Lower lobe of right lung (tissue), 2 donors: ENCODE data around the gene JAZF1. TPM values are rescaled to one million over a fixed set of nuclear protein-coding genes. Genes with fewer than 3 reads are reported as not detected.

Experiments
- ATAC-seq, 2 donors: fragments of 200-7000 bp; cut with Tn5 transposase; one replicate each; pipeline ENCODE4 v1.9.1; 2020 to 2022; ENCODE audit warnings: mild to moderate bottlenecking in 2 of 2, moderate library complexity in 2 of 2
- DNase-seq: peaks from one replicate; pipeline ENCODE4 v3.0.0-alpha.2; 2020
- H3K27ac ChIP-seq: fragments of 200-600 bp; one replicate; pipeline ENCODE4 v1.8.0; 2022
- H3K27me3 ChIP-seq: fragments of 200-600 bp; one replicate; pipeline ENCODE4 v1.8.0; 2022; ENCODE audit warnings: low read depth
- H3K36me3 ChIP-seq: fragments of 200-600 bp; one replicate; pipeline ENCODE4 v1.8.0; 2022; ENCODE audit warnings: mild to moderate bottlenecking
- H3K4me1 ChIP-seq: fragments of 200-600 bp; one replicate; pipeline ENCODE4 v1.8.0; 2022
- H3K4me3 ChIP-seq: fragments of 200-600 bp; one replicate; pipeline ENCODE4 v1.8.0; 2022; ENCODE audit warnings: mild to moderate bottlenecking
- H3K9me3 ChIP-seq: fragments of 200-600 bp; one replicate; pipeline ENCODE4 v1.8.0; 2022
- CTCF ChIP-seq: fragments of 200-600 bp; IDR thresholded peaks from one replicate; pipeline ENCODE4 v1.8.0; 2022; ENCODE audit warnings: antibody characterized with exemption, mild to moderate bottlenecking
- intact Hi-C: fragments of 100-400 bp; cut with DNase I; formaldehyde crosslinking; loops from one replicate; pipeline ENCODE4 v1.11.0; 2022
- total RNA-seq: library from RNA; stranded (reverse); fragmentation: NEBNext Ultra II Directional; extraction: Animal tissue kit (Norgen Biotek cat#: 25700); gene quantifications from one replicate; pipeline ENCODE4 v1.2.1, GENCODE V29; 2021
- donor health status: DM: no; HTN: yes; CAD: no; lungs with severe emphysema.

JAZF1 gene
- total RNA-seq, 1 donor from 2014 or later = 19.4 TPM

- ATAC-seq = no peak
- Histone ChIP-seq H3K4me1 (peaks cover 13% of the 10 kb centered on the region), H3K9me3 (no peaks in the 10 kb centered on the region), H3K36me3 (no peaks in the 10 kb centered on the region), H3K27me3 (no peaks in the 10 kb centered on the region), H3K27ac (no peak overlapping the region), H3K4me3 (no peak overlapping the region)
- TF ChIP-seq CTCF = no peak
- DNase-seq = no peak
- intact Hi-C loops = no loop called here
Observed at GRCh38 chr7:27875061-27875460, 305.5 kb downstream of the JAZF1 start.

- Histone ChIP-seq H3K36me3 (no peaks in the 10 kb centered on the region), H3K4me1 (peaks cover 13% of the 10 kb centered on the region), H3K4me3 (no peak overlapping the region), H3K27ac (no peak overlapping the region), H3K9me3 (no peaks in the 10 kb centered on the region), H3K27me3 (no peaks in the 10 kb centered on the region)
- DNase-seq = peak; percentile 71
- ATAC-seq = peak; percentile 83 to 85
- no peak for TF ChIP-seq CTCF
- intact Hi-C loops = no loop called here
Observed at GRCh38 chr7:27873981-27874957, 306.3 kb downstream of the JAZF1 start.

GRCh38 chr7:27872356-27873275, 308.0 kb downstream of the JAZF1 start:
- intact Hi-C loops = no loop called here
- peaks cover 13% of the 10 kb centered on the region for H3K4me1 ChIP-seq
- DNase-seq (no peak), ATAC-seq (no peak)
- no peak overlapping the region for H3K4me3 ChIP-seq
- no peaks in the 10 kb centered on the region for H3K9me3 ChIP-seq
- H3K27me3 ChIP-seq = no peaks in the 10 kb centered on the region
- no peak overlapping the region for H3K27ac ChIP-seq
- H3K36me3 ChIP-seq = no peaks in the 10 kb centered on the region
- TF ChIP-seq CTCF = no peak

- Histone ChIP-seq H3K36me3 (no peaks in the 10 kb centered on the region), H3K4me1 (peaks cover 13% of the 10 kb centered on the region), H3K4me3 (no peak overlapping the region), H3K27me3 (no peaks in the 10 kb centered on the region), H3K27ac (no peak overlapping the region), H3K9me3 (no peaks in the 10 kb centered on the region)
- no peak for DNase-seq
- intact Hi-C loops = no loop called here
- no peak for ATAC-seq
- TF ChIP-seq CTCF = no peak
Observed at GRCh38 chr7:27871866-27872265, 308.7 kb downstream of the JAZF1 start.

- no peak for ATAC-seq
- no peak for TF ChIP-seq CTCF
- no peaks in the 10 kb centered on the region for H3K36me3 ChIP-seq
Observed at GRCh38 chr7:27871086-27871485, 309.5 kb downstream of the JAZF1 start.

More at GRCh38 chr7:27871086-27871485, 309.5 kb downstream of the JAZF1 start:
- Histone ChIP-seq H3K27ac (no peak overlapping the region), H3K4me1 (peaks cover 13% of the 10 kb centered on the region), H3K4me3 (no peak overlapping the region), H3K9me3 (no peaks in the 10 kb centered on the region), H3K27me3 (no peaks in the 10 kb centered on the region)
- intact Hi-C loops = no loop called here
- no peak for DNase-seq
